SHP77 (cell line): ENCODE measurements around the gene RTP4.

Source experiments
- DNase-seq, 2 experiments: peaks; one replicate each; lab custom pipeline; 2025; lab: John Stamatoyannopoulos, UW

The RTP4 gene, protein sequence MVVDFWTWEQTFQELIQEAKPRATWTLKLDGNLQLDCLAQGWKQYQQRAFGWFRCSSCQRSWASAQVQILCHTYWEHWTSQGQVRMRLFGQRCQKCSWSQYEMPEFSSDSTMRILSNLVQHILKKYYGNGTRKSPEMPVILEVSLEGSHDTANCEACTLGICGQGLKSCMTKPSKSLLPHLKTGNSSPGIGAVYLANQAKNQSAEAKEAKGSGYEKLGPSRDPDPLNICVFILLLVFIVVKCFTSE

DNA sequence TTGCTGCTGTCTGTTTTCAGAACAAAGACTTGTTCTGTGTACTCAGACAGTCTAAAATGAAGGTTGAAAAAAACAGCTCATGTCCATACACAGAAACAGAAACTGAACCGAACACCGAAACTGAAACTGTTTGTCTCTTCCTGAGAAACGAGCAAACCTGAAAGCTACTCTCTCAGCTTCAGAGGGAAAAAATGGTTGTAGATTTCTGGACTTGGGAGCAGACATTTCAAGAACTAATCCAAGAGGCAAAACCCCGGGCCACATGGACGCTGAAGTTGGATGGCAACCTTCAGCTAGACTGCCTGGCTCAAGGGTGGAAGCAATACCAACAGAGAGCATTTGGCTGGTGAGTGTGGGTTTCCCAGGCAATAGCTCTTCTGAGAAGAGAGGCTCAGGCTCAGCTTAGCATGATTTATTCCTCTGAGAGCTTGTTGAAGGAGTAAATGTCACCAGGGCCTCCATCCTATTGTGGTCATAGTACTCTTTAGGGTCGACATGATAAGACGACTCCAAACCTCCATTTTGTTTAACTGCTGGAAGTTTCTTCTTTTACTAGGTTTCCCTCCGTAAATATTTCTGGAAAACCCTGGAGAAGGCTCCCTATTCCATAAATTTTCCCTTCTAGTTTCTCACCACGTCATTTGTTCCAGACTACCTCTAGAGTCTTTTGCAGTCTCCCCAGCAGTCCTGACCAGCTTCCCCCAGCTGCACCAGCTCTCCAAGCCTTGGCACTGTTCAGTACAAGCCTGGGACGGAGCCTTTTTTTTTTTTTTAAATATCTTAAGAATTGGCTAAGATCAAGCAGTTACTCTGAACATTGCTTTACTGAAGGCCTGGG lies at the start of gene RTP4:
RTP4 (plus strand) TSS at position 135 of the 838 bp plus-strand sequence; CDS start at position 192, 57 bp downstream.
- no peak for DNase-seq

DNA sequence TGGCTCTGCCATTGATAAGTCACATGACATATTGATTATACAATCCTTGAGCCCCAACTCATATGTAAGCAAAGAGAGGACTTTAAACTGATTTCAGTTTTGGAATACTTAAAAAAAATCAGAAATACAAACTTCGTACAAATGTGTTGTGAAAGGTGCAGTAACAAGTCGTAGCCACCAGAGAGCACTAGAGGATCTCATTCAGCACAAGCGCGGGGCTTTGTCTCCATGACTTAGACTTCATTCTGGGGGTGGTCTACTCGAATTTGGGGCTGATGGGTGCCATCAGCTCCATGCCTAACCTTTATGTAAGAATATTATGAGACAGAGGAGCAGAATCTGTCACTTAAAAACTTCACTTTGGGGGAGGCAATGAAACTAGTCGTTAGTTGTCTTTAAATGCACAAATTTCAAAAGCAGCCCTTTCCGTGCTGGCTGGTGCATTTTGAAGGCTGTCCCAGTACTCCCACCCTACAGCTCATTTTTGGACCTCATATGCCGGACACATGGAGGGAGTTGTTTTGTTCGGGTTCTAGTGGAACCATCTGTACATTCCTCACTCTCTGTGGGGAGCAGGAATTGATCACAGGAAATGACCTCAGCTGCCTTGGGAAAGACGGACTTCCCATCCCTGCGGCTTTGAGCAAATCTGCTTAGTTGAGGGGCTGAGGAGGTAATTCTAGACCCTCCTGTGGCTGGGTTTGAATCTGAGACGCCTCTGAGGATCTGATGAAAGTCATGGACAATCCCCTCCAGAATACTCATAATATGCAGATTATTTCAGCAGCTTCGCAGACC lies 49.2 kb upstream of the RTP4 start:
- DNase-seq: peak; percentile 15 to 33

DNA sequence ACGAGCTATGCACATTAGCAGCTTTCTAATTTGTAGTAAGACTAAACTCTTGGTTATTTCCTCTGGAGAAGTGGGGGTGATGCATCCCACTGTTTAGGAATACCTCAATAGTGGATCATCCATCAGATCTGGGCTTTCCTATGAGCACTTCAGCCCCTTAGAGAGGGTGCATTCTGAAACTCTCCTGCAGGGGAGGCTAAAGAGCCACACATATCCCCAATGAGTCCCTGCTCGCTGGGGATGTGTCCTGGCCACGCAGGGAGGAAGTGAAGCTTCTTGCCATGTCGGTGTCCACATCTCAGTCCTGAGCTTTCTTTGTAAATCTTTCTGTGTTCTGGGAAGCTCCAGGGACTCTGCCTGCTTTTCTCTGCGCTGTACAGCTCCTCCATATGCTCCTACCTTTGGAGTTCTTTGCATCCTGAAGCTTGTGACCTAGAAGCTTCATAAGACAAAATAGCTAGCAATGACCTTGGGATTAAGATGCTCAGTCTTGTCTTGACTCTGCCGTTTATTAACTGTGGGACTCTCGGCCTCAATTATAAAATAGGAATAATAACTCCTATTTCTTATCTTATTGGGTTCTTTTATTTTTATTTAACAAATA lies 48.4 kb upstream of the RTP4 start:
- DNase-seq: peak; percentile 5 to 10

DNA sequence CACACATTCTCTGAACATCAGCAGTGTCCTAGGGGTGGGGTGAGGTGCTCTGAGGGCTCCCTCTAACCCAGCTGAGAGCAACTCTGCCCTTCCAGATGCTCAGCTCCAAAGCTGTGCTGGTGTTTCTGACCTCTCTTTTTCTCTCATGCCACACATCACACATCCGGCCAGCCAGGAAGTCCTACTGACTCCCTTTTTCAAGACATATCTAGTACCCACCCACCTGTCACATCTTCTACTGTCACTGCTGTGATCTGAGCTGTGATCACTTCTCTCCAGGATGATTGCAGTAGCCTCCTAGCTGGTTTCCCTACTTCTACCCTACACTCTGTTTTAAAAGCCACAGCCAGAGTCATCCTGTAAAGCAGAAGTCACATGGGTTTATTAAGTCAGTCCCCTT lies 46.4 kb upstream of the RTP4 start:
- DNase-seq: no peak

DNA sequence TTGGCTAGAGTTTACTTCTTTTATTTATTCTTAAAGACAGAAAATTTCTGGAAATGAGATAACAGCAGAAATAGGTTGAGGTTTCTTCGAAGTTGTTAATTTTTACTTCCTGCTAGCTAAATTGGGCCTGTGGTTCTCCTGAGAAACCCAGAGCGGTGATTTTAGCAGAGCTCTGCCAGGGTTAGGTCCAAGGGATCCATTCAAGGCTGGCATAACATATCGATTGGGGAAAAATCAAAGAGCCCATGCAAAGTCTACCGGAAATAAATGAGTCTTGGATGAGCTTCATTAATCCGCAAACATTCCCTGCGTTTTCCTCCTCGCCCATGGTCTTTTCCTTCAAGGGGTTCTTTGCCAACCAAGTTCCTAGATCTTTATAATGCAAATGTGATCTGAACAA lies 45.9 kb upstream of the RTP4 start:
- no peak for DNase-seq

DNA sequence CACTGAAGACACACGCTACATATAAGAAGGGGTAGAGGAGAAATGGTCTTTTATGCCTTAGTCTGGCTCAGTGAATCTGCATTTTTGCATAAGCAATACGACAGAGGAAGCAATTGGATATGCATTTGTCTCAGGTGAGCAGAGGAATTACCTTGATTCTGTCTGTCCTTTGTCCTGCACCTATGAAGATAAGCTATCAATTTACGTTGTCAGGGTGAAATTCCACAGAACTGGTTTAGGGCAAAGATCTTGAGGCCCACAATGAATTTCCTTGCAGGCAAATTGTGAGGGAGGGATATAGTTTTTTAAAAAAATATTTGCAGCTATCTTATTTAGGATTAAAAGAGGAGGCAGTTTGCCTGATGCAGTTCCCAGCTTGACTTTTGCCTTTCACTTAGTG lies 45.1 kb upstream of the RTP4 start:
- DNase-seq: no peak

DNA sequence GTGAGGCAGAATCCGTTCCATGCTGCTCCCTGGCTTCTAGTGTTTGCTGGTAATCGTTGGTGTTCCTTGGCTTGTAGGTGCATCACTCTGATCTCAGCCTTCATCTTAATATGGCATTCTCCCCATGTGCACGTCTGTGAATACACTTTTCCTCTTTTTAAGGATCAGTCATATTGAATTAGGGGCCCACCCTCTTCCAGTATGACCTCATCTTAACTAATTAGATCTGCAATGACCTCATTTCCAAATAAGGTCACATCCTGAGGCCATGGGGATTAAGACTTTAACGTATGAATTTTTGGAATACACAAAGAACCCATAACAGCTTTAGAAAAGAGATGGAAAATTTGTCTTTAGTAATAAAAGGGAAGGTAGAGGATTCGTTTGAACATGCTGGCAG lies 42.6 kb upstream of the RTP4 start:
- DNase-seq: no peak

DNA sequence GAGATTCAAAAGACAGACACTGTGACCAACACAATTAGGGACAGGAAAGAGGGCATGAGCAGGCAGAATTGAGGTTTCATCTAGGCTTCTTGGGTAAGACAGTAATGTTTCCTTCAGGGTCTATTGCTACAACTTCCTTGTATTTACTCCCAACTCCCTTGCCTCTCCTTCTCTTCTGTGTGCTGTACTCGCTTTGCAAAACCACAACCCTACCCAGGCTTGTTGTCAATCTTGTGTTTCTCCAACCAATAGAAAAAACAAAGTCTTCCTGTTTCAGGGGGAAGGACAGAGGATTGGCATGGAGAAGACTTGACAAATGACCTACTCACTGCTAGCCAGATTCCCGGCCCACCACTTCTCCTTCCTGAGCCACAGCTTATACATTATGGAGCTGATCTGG lies 40.3 kb upstream of the RTP4 start:
- DNase-seq: no peak

DNA sequence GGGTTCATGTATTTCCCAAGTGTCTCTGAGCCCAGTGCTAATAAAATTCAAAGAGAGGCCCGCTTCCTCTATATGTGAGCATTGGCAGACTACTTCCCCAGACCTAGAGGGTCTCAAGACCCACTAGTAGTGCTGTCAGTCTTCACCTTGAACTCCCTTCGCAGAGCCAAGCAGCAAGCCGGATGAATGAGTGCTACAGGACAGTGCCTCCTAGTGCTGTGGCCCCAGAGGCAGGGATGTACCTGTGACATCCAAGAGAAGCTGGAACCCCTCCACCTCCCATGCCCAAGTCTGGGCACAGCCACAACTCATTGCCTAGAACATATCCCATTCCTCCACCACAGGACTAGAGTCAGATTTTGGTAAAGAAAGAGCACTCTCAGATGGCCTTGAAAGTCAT lies 39.5 kb upstream of the RTP4 start:
- DNase-seq: no peak

DNA sequence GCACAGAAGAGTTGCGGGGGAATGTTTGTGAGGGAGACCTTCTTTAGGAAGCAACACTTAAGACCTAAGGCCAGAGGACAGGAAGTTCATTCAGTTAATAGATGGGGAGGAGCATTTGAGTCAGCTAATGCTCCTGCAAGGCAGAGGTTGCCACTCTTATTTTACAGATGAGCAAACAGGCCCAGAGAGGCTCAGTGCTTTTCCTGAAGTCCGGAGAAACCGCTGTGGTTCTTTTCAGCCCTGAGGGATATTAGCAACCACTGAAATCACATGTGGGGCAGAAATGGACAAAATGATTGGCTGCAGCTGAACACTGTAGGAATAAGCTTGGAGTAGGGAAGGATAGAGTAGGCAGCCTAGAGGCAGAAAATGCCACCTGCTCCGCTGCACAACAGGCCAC lies 33.3 kb upstream of the RTP4 start:
- DNase-seq: no peak

DNA sequence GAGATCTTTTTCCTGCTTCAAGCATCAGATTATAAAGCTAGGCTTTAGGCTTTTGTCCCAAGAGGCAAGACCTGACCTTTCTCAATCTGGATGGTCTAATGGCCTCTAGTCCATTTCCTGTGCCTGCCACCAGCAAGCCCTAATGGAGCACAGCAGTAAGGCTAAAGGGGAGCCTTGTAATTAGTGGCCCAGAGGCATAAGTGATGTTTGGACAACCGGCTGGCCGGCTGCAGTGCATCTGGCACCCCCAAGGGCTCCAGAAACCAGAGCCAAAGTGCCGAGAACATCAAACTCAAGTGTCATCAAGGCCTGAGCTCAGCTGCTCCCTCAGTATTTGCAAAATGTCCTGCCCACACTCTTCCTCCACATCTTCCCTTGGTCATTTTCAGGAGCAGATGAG lies 31.9 kb upstream of the RTP4 start:
- DNase-seq: no peak

DNA sequence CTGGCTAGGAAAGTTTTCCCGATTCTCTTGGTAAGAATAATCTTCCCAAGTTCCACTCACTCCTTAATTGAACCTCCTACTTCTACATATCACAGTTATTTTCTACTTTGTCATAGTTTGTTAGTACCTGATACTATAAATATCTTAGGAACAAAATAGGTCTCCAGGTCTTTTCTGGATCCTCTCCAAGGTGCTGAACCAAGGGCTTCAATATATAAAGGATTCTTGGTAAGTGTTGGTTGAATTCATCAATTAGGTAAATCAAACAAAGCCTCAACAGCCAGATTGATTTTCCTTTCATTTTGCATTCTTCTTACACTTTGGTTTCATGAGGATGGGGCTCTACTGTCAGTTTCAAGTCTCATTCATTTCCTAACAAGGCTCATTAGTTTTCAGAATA lies 27.6 kb upstream of the RTP4 start:
- no peak for DNase-seq

DNA sequence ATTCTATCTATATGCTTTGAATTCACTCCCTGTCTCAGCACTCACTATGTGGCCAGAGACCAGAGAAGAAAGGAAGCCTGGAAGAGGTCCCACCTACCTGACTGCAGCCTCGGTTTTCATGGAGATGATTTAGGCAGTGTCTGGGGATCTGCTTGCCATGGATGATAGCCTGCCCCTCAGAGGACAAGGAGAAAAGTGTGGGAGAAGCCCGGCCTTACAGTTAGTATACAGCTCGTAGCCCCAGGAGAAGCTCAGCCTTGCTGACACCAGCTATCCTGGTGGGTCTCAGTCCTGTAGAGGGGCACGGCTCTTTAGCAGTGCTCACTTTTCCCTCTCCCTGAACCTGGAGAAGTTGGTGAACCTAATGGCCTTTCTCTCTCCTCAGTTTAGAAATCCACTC lies 25.9 kb upstream of the RTP4 start:
- no peak for DNase-seq

DNA sequence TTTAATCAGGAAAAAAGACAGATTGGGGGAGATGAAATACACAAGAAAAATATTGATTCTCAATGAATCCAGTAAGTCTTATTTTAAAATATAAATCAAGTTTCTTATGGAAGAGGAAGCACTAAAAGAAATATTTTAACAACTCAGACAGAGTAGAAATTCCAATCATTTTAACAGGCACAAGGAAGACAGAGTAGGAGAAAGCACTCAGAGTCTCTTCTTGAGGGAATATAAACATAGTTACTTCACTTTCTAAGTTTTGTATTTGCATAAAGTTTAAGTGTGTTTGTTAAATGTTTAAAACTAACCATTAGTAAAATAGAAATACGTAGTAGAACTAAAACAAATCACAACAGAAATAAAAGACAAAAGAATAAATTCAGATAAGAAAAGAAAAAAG lies 24.5 kb upstream of the RTP4 start:
- no peak for DNase-seq

DNA sequence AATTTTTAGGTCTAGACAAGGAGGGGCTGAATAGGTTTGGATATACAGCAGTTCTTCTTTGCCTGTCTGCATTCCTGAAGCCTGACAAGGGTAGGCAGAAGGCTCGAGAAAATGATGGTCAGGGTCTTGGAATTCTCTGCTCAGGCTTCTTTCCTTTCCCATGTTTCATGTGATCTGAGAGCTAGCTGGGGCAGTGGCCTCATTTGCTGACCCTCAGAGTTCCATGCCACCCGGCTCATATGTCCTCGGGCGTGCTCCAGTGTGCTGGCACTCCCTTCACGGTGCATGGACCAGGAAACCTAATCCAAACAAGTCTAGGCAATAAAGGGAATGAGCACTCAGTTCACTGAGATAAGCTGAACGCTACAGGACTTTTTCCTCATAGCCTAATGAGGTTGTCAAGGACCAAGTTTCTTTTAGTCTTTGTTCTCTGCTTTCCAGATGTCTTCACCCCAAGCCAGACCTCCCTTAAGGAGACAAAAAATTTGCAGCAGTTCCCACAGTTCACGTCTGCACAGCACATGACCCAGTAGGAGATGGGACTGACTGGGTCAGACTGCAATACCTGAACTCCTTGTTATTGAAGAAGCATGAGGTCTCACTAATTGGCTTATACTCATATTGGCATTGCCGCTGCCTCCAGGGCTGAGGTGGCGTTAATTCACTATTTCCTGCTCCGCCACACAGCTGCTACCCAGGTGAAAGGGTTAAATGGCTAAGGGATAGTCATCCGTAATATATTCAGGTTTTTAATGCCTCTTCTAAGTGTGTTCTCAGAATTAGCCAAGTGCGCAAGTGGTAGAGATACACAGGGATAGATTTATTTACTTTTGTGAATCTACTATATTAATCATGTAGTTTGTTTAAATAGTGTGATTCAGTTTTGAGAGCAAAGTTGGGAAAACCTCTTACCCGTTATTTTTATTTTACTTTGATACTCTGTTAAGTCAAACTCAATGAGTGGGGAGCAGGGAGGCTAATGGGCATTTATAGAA lies 15.3 kb upstream of the RTP4 start:
- no peak for DNase-seq

DNA sequence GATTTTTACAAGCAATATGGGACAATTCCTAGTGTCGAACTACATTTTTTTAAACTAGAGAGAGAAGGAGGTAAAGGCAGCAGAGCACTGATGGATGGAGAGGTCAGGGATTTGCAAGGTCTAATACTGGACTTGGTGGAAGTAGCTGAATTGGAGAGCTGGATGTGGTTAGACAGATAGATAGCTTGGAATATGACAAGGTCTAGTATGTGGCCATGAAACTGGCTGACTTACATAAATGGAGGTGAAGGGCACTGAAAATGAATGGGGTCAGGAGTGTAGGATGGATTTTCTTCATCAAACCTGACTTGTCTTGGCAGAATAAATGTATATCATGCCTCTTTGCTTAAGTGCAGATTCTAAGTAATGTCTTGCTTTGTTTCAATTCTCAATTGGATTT lies 10.1 kb upstream of the RTP4 start:
- DNase-seq: no peak

DNA sequence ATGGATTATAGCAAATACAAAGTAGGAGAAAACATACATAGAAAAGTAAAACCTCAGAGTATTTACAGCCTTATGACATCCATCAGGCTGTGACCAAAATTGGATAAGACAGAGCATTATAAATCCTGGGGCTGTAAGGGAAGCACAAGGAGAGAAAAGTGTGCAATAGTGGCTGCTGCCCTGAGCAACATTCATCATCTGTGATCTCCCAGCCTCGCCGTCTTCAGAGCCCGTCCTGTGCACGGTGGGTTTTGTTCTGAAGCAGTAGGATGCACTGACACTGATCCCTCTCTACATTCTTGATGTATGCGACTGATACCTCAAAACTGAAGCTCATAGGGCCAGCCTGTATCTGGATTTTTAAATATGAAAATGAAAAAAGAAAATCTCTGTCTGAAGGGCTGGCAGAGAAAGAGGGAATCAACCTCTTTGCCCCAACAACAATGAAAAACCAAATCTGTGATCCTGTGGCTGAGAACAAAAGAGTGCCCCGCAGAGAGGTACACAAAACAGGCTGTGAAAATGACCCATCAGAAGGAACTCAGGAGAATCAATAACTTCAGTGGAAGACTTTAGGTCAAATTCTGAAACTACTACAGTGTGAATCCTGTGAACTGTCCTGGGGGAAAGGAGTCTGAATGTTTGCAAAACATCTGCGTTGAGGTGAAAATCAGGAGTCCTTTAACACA lies 8.2 kb upstream of the RTP4 start:
- no peak for DNase-seq

DNA sequence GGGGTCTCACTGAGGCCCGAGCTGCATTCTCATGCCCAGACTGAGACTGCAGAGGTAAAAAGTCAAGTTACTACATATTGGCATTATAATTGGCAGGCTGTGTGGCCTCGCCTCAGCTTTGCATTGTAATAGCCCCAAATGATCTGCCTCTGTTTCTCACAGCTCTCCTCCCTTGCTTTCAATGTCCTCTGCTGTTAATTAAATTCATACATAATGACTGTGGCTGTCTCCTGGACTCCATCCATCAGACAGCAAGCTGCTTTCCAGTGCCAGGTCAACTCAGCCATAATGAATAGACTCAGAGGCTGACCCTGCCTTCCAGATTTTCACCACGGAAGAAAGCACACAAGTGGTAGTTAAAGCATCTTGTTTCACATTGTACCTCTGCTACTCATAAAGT lies 7.6 kb upstream of the RTP4 start:
- no peak for DNase-seq

DNA sequence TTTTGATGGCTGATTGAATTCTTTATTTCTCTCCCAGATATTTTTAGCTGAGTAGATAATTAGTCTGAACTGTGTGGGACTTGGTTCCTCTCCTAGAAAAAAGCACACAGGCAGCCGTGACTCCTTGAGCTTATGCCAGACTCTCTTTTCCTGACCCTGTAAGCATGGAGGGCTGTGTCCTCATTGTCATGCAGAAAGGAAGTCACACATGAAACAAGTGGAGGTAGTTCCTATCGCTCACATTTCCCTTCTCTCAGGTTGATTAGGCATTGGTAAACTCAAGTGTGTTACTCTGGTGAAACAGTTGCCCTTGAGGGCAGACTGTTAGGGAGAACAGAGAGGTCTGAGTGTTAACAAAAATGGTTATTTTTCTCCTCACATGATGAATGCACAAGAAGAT lies 6.3 kb upstream of the RTP4 start:
- DNase-seq: no peak

DNA sequence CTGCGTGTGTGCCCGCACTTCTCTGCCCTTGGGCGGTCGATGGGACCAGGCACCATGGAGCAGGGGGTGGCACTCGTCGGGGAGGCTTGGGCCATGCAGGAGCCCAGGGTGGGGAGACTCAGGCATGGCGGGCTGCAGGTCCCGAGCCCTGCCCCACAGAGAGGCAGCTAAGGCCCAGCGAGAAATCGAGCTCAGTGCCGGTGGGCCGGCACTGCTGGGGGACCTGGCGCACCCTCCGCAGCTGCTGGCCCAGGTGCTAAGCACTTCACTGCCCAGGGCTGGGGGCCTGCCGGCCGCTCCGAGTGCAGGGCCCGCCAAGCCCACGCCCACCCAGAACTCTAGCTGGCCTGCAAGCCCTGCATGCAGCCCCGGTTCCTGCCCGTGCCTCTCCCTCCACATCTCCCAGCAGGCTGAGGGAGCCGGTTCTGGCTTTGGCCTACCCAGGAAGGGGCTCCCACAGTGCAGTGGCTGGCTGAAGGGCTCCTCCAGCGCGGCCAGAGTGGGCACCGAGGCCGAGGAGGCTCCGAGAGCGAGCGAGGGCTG lies 553 bp upstream of the RTP4 start:
- DNase-seq: no peak
